A549 (cell line): ENCODE measurements around the gene RTP5. TPM values are rescaled to one million over a fixed set of nuclear protein-coding genes. Genes with fewer than 3 reads are reported as not detected.

Source experiments
- ATAC-seq, 2 experiments: fragments of 200-7000 bp in 1 of 2; fragments of >200 bp in 1 of 2; cut with Nextera tagmentation in 1 of 2; cut with Tn5 transposase in 1 of 2; 3 replicates each; pipeline versions ENCODE4 v1.8.0 to v1.9.1; 2018 to 2020; ENCODE audit warnings: mild to moderate bottlenecking in 1 of 2, moderate library complexity in 1 of 2
- CTCF ChIA-PET: fragments of 300-600 bp; sonication (Branson Sonifier 250); formaldehyde crosslinking; extraction: SDS; loops from one replicate; lab custom pipeline; 2021; ENCODE audit warnings: antibody characterized with exemption, inconsistent platforms; lab: Yijun Ruan, JAX
- POLR2A ChIA-PET: fragments of 350-600 bp; formaldehyde crosslinking; extraction: SDS; loops from one replicate; lab custom pipeline; 2021; ENCODE audit warnings: antibody characterized with exemption, inconsistent platforms; lab: Yijun Ruan, JAX
- DNase-seq, 2 experiments: peaks; one replicate each; pipeline versions ENCODE4 v3.0.0 to v3.0.0-alpha.2; 2011 to 2016; ENCODE audit warnings: low read depth in 1 of 2, low spot score in 1 of 2
- FAIRE-seq: peaks from 2 replicates; lab custom pipeline; 2011; peaks lifted over from hg19 to GRCh38; lab: Jason Lieb, UNC
- H3K27ac ChIP-seq, 2 experiments: fragments of >200 bp; sonication (Bioruptor Twin); formaldehyde crosslinking; 3 replicates each; pipeline ENCODE4 v1.5.1; 2016 to 2017
- H3K4me1 ChIP-seq: fragments of >200 bp; sonication (Bioruptor Twin); formaldehyde crosslinking; 3 replicates; pipeline ENCODE4 v1.6.1; 2016
- H3K4me2 ChIP-seq: fragments of >200 bp; sonication (Bioruptor Twin); formaldehyde crosslinking; 3 replicates; pipeline ENCODE4 v1.6.1; 2016
- H3K4me3 ChIP-seq: fragments of >200 bp; sonication (Bioruptor Twin); formaldehyde crosslinking; 3 replicates; pipeline ENCODE4 v1.5.1; 2016
- H3K9me3 ChIP-seq: fragments of >200 bp; sonication (Bioruptor Twin); formaldehyde crosslinking; 3 replicates; pipeline ENCODE4 v1.6.1; 2016
- ATOH8 ChIP-seq: fragments of 250-450 bp; sonication (Bioruptor Pico); IDR thresholded peaks from 2 replicates; pipeline ENCODE4 v1.5.0; 2020; ENCODE audit warnings: low read depth, mild to moderate bottlenecking, moderate library complexity
- BHLHE40 ChIP-seq: IDR thresholded peaks from 2 replicates; pipeline ENCODE4 v1.6.1; 2012; ENCODE audit warnings: low read depth, low read length, inconsistent platforms
- CEBPB ChIP-seq, 2 experiments: fragments of >200 bp in 1 of 2; sonication (Bioruptor Twin) in 1 of 2; formaldehyde crosslinking in 1 of 2; IDR thresholded peaks; 2 replicates each; pipeline ENCODE4 v1.6.1; 2012 to 2016
- ELK1 ChIP-seq: fragments of 150-350 bp; IDR thresholded peaks from 2 replicates; pipeline ENCODE4 v1.6.1; 2014; ENCODE audit warnings: low read depth, mild to moderate bottlenecking, low read length
- EP300 ChIP-seq, 2 experiments: fragments of >200 bp; sonication (Bioruptor Twin); formaldehyde crosslinking; IDR thresholded peaks; 2 replicates in 1 of 2; 3 replicates in 1 of 2; pipeline ENCODE4 v1.6.1; 2016 to 2017
- ESRRA ChIP-seq: fragments of 150-350 bp; IDR thresholded peaks from 2 replicates; pipeline ENCODE4 v1.6.1; 2014; ENCODE audit warnings: mild to moderate bottlenecking, low read length, borderline replicate concordance
- FOXS1 ChIP-seq: fragments of 250-450 bp; sonication (Bioruptor Pico); IDR thresholded peaks from 2 replicates; pipeline ENCODE4 v1.5.0; 2020; ENCODE audit warnings: mild to moderate bottlenecking, moderate library complexity
- HDAC2 ChIP-seq: fragments of 200-600 bp; sonication (generic); IDR thresholded peaks from 2 replicates; pipeline ENCODE4 v1.6.1; 2016
- HES2 ChIP-seq: fragments of >200 bp; sonication (Bioruptor Twin); formaldehyde crosslinking; IDR thresholded peaks from 2 replicates; pipeline ENCODE4 v1.6.1; 2016
- HOXB13 ChIP-seq: fragments of 250-450 bp; sonication (Bioruptor Pico); IDR thresholded peaks from 2 replicates; pipeline ENCODE4 v1.5.0; 2020; ENCODE audit warnings: low read depth, mild to moderate bottlenecking, moderate library complexity
- HOXB5 ChIP-seq: fragments of 250-450 bp; sonication (Bioruptor Pico); IDR thresholded peaks from 2 replicates; pipeline ENCODE4 v1.5.0; 2020; ENCODE audit warnings: mild to moderate bottlenecking, moderate library complexity
- MAZ ChIP-seq: fragments of 150-350 bp; IDR thresholded peaks from 2 replicates; pipeline ENCODE4 v1.6.1; 2014; ENCODE audit warnings: antibody characterized with exemption, low read depth, low read length, borderline replicate concordance
- NFE2L2 ChIP-seq: fragments of 150-350 bp; conservative IDR thresholded peaks from 2 replicates; pipeline ENCODE4 v1.6.1; 2014; ENCODE audit warnings: low read length
- NPAS2 ChIP-seq: fragments of 250-450 bp; sonication (Bioruptor Pico); IDR thresholded peaks from 2 replicates; pipeline ENCODE4 v1.8.0; 2022; ENCODE audit warnings: mild to moderate bottlenecking, moderate library complexity, borderline replicate concordance
- PBX3 ChIP-seq: IDR thresholded peaks from 2 replicates; pipeline ENCODE4 v1.6.1; 2012
- POLR2AphosphoS2 ChIP-seq: conservative IDR thresholded peaks from 2 replicates; pipeline ENCODE4 v1.6.1; 2012; ENCODE audit warnings: low read length, improper control_type of control experiment, inconsistent platforms
- RARB ChIP-seq: fragments of 250-450 bp; sonication (Bioruptor Pico); IDR thresholded peaks from 2 replicates; pipeline ENCODE4 v1.8.0; 2021; ENCODE audit warnings: mild to moderate bottlenecking, moderate library complexity
- RCOR1 ChIP-seq: fragments of 150-350 bp; IDR thresholded peaks from 2 replicates; pipeline ENCODE4 v1.6.1; 2014; ENCODE audit warnings: antibody characterized with exemption, low read length, low read depth
- REST ChIP-seq: fragments of 200-600 bp; sonication (generic); IDR thresholded peaks from 2 replicates; pipeline ENCODE4 v1.6.1; 2016; ENCODE audit warnings: antibody characterized with exemption, mild to moderate bottlenecking, moderate library complexity
- ZFP36 ChIP-seq: fragments of 450-650 bp; IDR thresholded peaks from 2 replicates; pipeline ENCODE4 v1.6.1; 2014; ENCODE audit warnings: borderline replicate concordance; ENCODE audit not compliant: partially characterized antibody
- ZNF302 ChIP-seq: fragments of 250-450 bp; sonication (Bioruptor Pico); IDR thresholded peaks from 2 replicates; pipeline ENCODE4 v1.9.0; 2021; ENCODE audit warnings: inconsistent platforms, mild to moderate bottlenecking, moderate library complexity
- ZSCAN20 ChIP-seq: fragments of 250-450 bp; sonication (Bioruptor Pico); IDR thresholded peaks from 2 replicates; pipeline ENCODE4 v1.8.0; 2022; ENCODE audit warnings: mild to moderate bottlenecking, moderate library complexity
- WGBS: methylation state at CpG from one replicate; pipeline ENCODE4 v1.1.6; 2017; ENCODE audit errors: missing lambda C conversion rate; 5-methylcytosine and 5-hydroxymethylcytosine counted together
- polyA plus RNA-seq, 4 experiments: library from polyadenylated mRNA; depleted of rRNA in 3 of 4; stranded (reverse); fragments of >200 nt; fragmentation: RNase III in 1 of 4; extraction: RNeasy Plus Mini Kit Qiagen cat#74134 plus additional on column Dnase treatment in 1 of 4; gene quantifications; 2 replicates in 3 of 4; 3 replicates in 1 of 4; pipeline ENCODE4 v1.2.3, GENCODE V29; 2011 to 2017

Gene RTP5
- polyA plus RNA-seq, 2 of the 4 experiments (the other 2 are of a cell fraction): not detected

GRCh38 chr2:241894681-241895426 lies 25.3 kb downstream of the RTP5 start:
- ChIA-PET POLR2A (no interaction called here), CTCF (interaction anchor here (1.1 to 1.9 kb wide), 2 partner anchors 16 to 56 kb away, joined by 3 to 9 read pairs; no protein-coding TSS in a partner anchor)
- Histone ChIP-seq H3K4me3 (no peak overlapping the region), H3K4me2 (no peak overlapping the region), H3K27ac (no peak overlapping the region), H3K9me3 (no peaks in the 10 kb centered on the region), H3K4me1 (no peaks in the 10 kb centered on the region)
- TF ChIP-seq ATOH8 (CRISPR knock-in tag) (no peak), HES2 (no peak), ZNF302 (CRISPR knock-in tag) (no peak), HOXB13 (no peak), HDAC2 (no peak), NFE2L2 (no peak)
- DNase-seq (no peak), ATAC-seq (peak in 1 of 2 experiments; percentile 14; a peak in 3 of 6 replicates), FAIRE-seq (no peak)
- 84% methylated on average over 10 of the region's 28 CpGs for WGBS

GRCh38 chr2:241895427-241895711 lies 25.8 kb downstream of the RTP5 start:
- FAIRE-seq (no peak), ATAC-seq (no peak), DNase-seq (no peak)
- H3K4me1 ChIP-seq: no peaks in the 10 kb centered on the region
- H3K9me3 ChIP-seq: no peaks in the 10 kb centered on the region
- H3K4me3 ChIP-seq: no peak overlapping the region
- TF ChIP-seq FOXS1 (CRISPR knock-in tag): no peak
- TF ChIP-seq PBX3: no peak
- no peak for TF ChIP-seq HOXB13
- H3K27ac ChIP-seq: no peak overlapping the region
- no peak overlapping the region for H3K4me2 ChIP-seq
- ChIA-PET CTCF (interaction anchor here (1.1 to 1.9 kb wide), 2 partner anchors 17 to 55 kb away, joined by 3 to 9 read pairs; no protein-coding TSS in a partner anchor), POLR2A (no interaction called here)
- WGBS: 92% methylated on average over 2 of the region's 11 CpGs

GRCh38 chr2:241895712-241896641 lies 26.4 kb downstream of the RTP5 start:
- WGBS: 89% methylated on average over 8 of the region's 26 CpGs
- TF ChIP-seq ESRRA (no peak), MAZ (no peak), EP300 (IDR thresholded peaks at IDR 0.05) (no peak), PBX3 (no peak), ZSCAN20 (no peak), ELK1 (no peak), ZFP36 (no peak), RCOR1 (no peak), BHLHE40 (no peak), POLR2AphosphoS2 (no peak), NPAS2 (no peak), CEBPB (IDR thresholded peaks at IDR 0.05) (no peak), HOXB13 (no peak), HOXB5 (CRISPR knock-in tag) (no peak), RARB (CRISPR knock-in tag) (no peak), REST (no peak)
- Histone ChIP-seq H3K4me3 (no peak overlapping the region), H3K4me1 (no peaks in the 10 kb centered on the region), H3K27ac (peak overlapping the region in 1 of 2 experiments; percentile 7; a peak in 1 of 6 replicates), H3K4me2 (no peak overlapping the region), H3K9me3 (no peaks in the 10 kb centered on the region)
- ATAC-seq: peak; percentile 59 to 70
- FAIRE-seq: no peak
- POLR2A ChIA-PET: no interaction called here
- CTCF ChIA-PET: interaction anchor here (1.1 kb wide), 1 partner anchor 55 kb away, joined by 3 read pairs; no protein-coding TSS in a partner anchor
- DNase-seq: peak in 1 of 2 experiments; percentile 55
